H7 (cell line): ENCODE data around the gene SOX5. TPM values are rescaled to one million over a fixed set of nuclear protein-coding genes. Genes with fewer than 3 reads are reported as not detected.

ENCODE experiments used
- DNase-seq: peaks from one replicate; pipeline ENCODE4 v3.0.0; 2012
- H3K27me3 ChIP-seq: 2 replicates; pipeline ENCODE4 v1.6.0; 2011; ENCODE audit warnings: mild to moderate bottlenecking, low read length; ENCODE audit not compliant: control insufficient read depth, insufficient read depth
- H3K36me3 ChIP-seq: replicated peaks from 2 replicates; pipeline ENCODE4 v1.5.1; 2011; ENCODE audit warnings: low read length; ENCODE audit not compliant: control insufficient read depth, insufficient read depth
- H3K4me3 ChIP-seq: 2 replicates; pipeline ENCODE4 v1.5.1; 2011; ENCODE audit warnings: low read depth, mild to moderate bottlenecking, control low read depth, low read length, moderate library complexity; ENCODE audit not compliant: insufficient read depth
- total RNA-seq: library from RNA; depleted of rRNA; stranded (reverse); fragments of >200 nt; shearing (Covaris generic); gene quantifications from 2 replicates; pipeline ENCODE4 v1.2.3, GENCODE V29; 2014

The SOX5 gene
- total RNA-seq, 1 experiment from 2014 or later: 3.3 TPM

DNA sequence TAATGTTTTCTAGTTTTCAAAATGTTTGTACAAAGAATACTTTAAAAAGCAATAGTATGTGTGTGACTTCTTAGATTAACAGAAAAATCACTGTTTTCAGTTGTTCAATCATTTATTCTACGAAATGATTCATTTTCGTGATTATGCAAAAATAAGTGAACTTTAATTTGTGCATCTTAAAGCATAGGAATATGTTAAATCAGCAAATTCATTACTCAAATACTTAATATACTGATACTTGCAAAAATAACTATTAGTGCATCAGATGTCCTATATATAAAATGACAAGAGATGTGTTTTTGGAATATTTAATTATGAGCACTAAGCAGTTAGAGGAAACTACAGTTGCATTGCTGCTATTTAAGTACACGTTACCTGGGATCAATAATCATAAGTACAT is 11.0 kb downstream of the SOX5 start:
- Histone ChIP-seq H3K36me3 (no peaks in the 10 kb centered on the region), H3K4me3 (no peak overlapping the region), H3K27me3 (no peaks in the 10 kb centered on the region)
- no peak for DNase-seq

DNA sequence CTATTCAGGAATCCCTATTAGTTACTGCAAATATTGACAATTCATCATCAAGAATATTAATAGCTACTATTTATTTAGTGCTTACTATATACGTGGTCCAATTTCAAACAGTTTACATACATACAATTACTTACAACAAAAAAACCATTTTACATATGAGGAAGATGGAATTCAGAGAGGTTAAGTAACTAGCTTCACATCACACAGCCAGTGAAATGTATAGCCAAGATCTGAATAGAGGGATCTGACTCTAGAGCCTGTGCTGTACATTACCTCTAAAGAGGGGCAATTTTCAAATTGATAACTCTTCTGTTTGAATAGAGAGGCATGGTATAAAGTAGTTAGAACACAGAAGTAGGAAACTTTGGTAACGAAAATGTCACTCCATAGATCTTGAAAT is 18.3 kb downstream of the SOX5 start:
- DNase-seq: no peak
- no peaks in the 10 kb centered on the region for H3K36me3 ChIP-seq

DNA sequence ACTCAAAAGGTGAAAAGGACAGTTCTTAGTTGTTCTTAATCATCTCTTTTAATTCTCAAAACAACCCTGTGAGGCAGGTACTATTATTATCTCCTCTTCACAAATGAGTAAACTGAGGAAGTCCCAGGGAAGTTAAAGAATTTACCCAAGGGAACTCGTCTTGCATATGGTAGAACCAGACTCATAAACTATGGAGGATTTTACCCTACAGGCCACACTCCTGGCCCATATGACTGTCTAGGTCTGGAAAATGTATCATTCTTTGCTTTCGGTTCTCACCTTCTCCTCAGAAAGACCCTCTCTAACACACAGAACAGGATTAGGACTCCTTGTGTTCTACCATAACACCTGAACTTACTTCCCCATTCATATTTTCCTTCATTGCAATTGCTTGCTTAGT is 18.9 kb downstream of the SOX5 start:
- Histone ChIP-seq H3K4me3 (no peak overlapping the region), H3K36me3 (no peaks in the 10 kb centered on the region), H3K27me3 (no peaks in the 10 kb centered on the region)
- DNase-seq: no peak

More for the DNA sequence above, 18.3 kb downstream of the SOX5 start:
- no peaks in the 10 kb centered on the region for H3K27me3 ChIP-seq
- H3K4me3 ChIP-seq: no peak overlapping the region

DNA sequence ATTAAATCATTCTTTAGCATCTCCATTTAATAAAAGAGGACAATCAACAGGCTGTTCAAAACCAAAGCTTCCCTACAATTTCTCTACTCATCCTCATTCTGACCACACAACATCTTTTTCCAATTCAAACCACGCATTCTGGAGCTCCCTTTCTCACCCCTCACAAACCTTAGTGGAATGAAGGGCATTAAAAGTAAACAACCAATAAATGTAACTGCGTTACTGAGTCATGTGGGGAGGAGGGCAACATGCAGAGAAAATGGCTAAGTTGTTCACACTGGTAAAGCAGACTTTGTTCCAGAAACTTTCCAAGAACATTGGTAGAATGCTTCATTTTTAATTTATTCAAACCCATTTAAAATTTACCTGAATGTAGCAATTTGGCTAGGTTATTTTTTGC is 19.6 kb downstream of the SOX5 start:
- Histone ChIP-seq H3K27me3 (no peaks in the 10 kb centered on the region), H3K36me3 (no peaks in the 10 kb centered on the region), H3K4me3 (no peak overlapping the region)
- no peak for DNase-seq

DNA sequence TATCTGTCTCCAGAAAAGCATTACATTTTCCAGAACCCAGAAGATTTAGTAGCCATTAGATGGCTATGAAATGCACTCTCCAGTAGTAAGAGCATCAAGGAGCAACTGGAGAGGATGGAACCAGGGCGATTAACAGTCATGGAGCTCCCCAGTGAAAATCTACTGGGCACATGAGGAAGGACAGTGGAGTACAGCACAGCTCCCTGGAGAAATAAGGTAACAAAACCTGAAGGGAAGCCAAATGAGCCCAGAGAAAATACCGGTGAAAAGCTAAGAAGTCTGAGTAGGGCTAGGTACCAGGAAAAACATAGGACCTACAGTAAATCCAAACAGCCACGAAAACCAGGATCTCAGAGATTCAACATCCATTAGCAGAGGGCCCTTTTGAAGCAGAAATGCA is 21.6 kb downstream of the SOX5 start:
- DNase-seq: peak; percentile 2
- Histone ChIP-seq H3K36me3 (no peaks in the 10 kb centered on the region), H3K4me3 (no peak overlapping the region), H3K27me3 (no peaks in the 10 kb centered on the region)

DNA sequence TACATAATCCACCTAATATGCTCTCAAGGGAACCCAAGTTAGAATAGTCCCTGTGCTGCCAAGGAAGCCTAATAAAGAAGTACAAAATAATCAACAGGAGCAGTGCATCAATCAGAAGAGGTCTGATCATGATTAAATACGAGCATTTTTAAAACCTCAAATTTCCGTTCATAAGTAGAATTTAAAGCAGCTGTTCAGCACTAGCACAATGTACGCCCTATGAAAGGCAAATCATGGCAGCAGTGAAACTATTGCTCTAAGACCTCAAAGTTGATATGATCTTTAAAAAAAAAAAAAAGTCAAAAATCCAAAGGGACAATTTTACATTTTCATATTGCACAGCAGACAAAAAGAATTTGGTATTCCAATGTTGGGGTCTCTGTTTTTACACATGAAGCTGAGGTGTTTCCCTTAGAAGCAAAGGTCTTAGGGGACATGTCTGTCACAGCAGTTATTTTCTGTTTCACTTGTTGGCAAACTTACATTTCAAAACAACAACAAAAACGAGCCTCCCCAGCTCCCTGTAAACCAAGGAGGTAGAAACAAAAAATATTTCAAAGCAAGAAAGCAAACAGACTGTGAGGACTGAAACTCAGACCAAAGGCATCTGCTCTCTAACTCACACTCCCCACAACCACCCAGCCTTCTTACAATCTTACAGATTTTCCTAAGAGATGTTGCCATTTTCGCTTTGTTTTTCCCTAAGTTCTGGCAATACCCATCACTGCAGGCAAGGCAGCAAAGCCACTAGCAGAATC is 28.2 kb downstream of the SOX5 start:
- no peak for DNase-seq
- Histone ChIP-seq H3K4me3 (no peak overlapping the region), H3K36me3 (no peaks in the 10 kb centered on the region), H3K27me3 (no peaks in the 10 kb centered on the region)

DNA sequence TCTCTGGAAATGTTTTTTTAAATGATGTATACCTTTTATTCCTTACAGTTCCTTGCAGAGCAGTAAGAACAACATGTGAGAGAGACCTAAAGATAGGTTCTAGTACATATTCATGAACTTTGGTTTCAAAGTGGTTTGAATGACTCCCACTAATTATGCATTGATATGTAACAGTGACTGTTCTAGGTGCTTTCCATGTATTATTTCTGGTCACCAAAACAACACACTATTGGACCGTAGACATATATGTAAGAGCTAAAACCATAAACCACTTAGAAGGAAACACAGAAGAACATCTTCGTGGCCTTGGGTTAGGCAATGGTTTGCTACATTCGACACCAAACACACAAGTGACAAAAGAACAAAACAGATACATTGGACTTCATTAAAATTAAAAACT is 37.9 kb downstream of the SOX5 start:
- no peaks in the 10 kb centered on the region for H3K27me3 ChIP-seq
- DNase-seq: no peak
- H3K36me3 ChIP-seq: no peaks in the 10 kb centered on the region
- no peak overlapping the region for H3K4me3 ChIP-seq

DNA sequence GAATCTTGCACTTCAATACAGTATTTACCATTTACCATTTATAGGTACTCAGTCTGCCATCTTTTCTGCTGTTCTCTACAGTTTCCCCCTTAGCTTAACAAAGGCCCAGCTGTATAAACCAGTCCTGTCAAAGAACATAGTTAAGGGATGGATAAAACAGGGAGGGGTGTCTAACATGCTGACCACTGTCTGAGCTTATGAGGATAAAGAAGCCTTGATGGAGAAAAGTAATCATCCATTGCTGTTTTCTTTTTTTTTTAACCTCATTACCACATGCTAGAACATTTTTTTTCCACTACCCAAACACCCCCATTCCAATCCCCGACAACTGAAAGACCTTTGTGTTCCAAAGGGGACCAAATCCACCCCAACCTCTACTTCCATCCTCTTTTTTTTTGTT is 39.9 kb downstream of the SOX5 start:
- Histone ChIP-seq H3K4me3 (no peak overlapping the region), H3K36me3 (no peaks in the 10 kb centered on the region), H3K27me3 (no peaks in the 10 kb centered on the region)
- no peak for DNase-seq

DNA sequence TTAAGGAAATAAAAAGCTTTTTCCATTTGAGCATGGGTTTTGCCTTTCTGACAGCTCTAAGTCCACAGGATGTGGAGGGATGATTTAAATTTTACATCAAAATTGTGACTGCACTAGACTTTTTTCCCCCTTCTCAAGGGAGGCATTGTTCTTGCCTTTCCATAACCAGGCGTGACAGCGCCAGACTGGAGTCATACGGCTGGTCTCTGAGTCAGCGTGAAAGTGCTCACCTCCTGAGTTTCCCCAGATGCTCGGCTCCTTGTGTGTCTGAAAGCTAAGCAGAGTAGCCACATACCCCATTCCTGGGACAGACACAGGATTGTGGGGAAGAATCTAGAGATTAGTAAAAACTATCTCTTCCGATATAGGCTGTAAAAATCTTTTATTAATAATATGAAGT is 43.1 kb downstream of the SOX5 start:
- no peak overlapping the region for H3K4me3 ChIP-seq

DNA sequence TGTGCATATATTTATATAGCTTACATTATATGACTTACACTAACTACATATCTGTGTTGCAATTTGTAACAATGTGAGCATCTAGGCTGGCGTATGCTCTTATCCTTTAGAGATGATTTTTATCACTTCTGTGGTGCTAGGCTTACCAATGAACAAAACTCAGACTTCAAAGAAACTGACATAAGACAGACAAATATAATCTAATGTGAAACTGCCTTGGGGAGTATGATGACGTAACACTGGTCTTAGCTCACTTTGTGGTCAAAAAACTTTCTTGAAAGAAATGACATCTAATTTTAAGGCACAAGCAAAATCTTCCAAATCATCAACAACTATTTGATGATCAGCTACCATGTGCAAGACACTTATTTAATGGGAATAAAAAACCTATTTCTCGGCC is 50.0 kb downstream of the SOX5 start:
- Histone ChIP-seq H3K4me3 (no peak overlapping the region), H3K27me3 (no peaks in the 10 kb centered on the region), H3K36me3 (no peaks in the 10 kb centered on the region)
- DNase-seq: no peak

More for the DNA sequence above, 43.1 kb downstream of the SOX5 start:
- H3K36me3 ChIP-seq: no peaks in the 10 kb centered on the region
- no peak for DNase-seq
- no peaks in the 10 kb centered on the region for H3K27me3 ChIP-seq

DNA sequence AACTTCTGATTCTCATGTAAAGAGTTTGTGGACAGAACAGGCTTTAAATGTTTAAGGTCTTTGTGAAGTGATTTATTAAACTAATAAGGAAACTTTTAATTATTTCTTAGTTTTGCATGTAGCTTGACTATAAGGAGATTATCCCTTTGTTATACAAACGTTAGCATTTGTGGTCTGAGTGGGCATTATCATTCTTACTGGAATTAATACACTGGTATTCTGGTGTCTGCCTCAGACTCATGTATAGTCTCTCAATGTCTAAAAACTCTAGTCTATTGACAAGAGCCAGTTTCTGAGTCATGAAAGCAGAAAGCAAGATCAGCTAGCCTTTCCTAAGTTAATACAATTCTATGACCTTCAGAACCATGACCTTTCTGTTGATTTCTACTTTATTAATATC is 51.3 kb downstream of the SOX5 start:
- Histone ChIP-seq H3K27me3 (no peaks in the 10 kb centered on the region), H3K36me3 (no peaks in the 10 kb centered on the region), H3K4me3 (no peak overlapping the region)
- DNase-seq: no peak

DNA sequence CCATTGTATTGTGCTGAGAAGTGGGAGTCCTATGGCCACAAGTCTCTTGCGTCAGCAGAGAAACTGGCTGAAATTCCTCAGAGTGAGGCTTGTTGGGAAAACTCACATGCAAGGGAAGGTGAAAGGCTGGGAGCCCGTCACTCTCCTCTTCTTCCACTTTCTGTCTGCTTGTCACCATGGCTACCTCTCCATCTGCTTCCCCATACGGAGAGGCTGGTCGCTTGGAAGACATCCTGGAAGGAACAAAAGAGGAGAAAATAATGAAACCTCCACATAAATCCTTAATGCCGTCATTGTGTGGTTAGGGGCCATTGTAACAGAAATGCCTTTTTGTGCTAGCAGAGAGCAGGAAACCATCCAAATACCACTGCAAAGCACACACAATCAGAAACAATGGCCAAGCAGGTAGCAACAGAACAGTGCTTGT is 53.7 kb downstream of the SOX5 start:
- H3K27me3 ChIP-seq: no peaks in the 10 kb centered on the region
- no peak overlapping the region for H3K4me3 ChIP-seq
- peak; percentile 4 for DNase-seq
- H3K36me3 ChIP-seq: no peaks in the 10 kb centered on the region

DNA sequence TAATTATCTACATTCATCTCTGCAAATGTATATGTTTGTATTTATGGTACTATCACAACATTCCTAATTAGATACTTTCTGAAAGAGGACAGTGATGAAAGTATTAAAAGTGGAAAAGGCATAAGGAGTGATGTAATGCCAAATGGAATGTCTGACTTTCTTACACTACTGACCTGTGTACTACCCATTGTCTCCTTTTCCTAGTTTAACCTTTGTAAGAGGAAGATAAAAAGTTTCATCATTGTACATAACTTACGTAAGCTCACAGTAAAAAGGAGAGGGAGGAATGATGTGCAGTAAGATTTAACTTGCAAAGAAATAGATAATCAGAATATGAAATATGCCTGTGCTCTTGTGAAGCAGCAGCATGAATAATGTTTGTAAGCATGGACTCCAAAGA is 55.9 kb downstream of the SOX5 start:
- Histone ChIP-seq H3K4me3 (no peak overlapping the region), H3K36me3 (no peaks in the 10 kb centered on the region), H3K27me3 (no peaks in the 10 kb centered on the region)
- no peak for DNase-seq

DNA sequence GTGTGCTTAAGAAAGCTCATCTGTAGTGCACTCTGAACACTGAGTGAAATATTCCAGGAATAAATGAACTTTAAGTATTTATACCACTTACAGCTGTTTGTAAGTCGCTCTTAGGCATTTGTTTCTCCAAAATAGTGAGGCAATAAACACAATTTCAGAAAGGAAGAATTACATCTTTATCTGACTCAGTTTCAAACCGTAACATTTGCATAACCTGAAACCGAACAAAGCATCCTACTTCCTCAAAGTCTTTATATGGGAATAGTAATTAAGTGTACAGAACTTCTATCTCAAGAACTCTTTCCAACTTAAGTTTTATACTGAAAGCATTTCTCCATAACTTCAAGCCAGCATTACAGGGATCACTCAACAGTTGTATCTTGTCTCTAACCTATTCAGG is 58.4 kb downstream of the SOX5 start:
- Histone ChIP-seq H3K4me3 (no peak overlapping the region), H3K27me3 (no peaks in the 10 kb centered on the region), H3K36me3 (no peaks in the 10 kb centered on the region)
- DNase-seq: no peak

DNA sequence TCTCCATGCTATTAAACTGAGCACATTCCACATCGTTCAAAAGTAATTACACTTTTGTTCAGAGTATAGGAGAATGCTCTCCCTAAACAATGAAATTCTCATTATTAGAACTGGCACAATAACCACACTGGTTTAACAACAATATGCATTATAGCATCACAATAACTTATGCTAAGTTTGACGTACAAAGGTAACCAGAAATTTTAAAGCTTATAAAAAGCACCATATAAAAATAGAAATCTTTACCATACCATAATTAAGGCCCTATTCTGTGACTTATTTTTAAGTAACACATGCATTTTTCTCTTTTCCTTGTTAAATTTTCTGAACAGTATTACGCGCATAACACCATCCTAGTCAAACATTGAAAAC is 60.4 kb downstream of the SOX5 start:
- no peaks in the 10 kb centered on the region for H3K36me3 ChIP-seq
- no peak overlapping the region for H3K4me3 ChIP-seq
- no peak for DNase-seq
- H3K27me3 ChIP-seq: no peaks in the 10 kb centered on the region
